ENCODE results near the gene CCNJ.
"Not testable (repeated sequence)": the region's sequence is repeated elsewhere in the genome, so short reads cannot be mapped to it uniquely, and the experiment has no call there.

The CCNJ gene

GRCh38 chr10:96043033-96043892 is at the start of gene CCNJ:
Gene CCNJ (plus strand): TSS chr10:96043583. CDS start chr10:96044394, 811 bp downstream.
- peak; percentile 95 for DNase-seq

- DNase-seq, result not testable (repeated sequence)
Measured at GRCh38 chr10:95994376-95994775, 49.0 kb upstream of the CCNJ start.

GRCh38 chr10:95998255-95998784 is 45.1 kb upstream of the CCNJ start:
- DNase-seq, result no peak

GRCh38 chr10:96013956-96014355 is 29.4 kb upstream of the CCNJ start:
- DNase-seq, result no peak

- DNase-seq, result no peak
Measured at GRCh38 chr10:96014473-96015102, 28.8 kb upstream of the CCNJ start.

GRCh38 chr10:96017191-96017687 is 26.1 kb upstream of the CCNJ start:
- DNase-seq, result peak; percentile 39

- DNase-seq, result no peak
Measured at GRCh38 chr10:96021332-96021731, 22.1 kb upstream of the CCNJ start.

- no peak for DNase-seq
Measured at GRCh38 chr10:96022739-96023138, 20.6 kb upstream of the CCNJ start.

GRCh38 chr10:96023168-96023567 is 20.2 kb upstream of the CCNJ start:
- DNase-seq, result no peak

GRCh38 chr10:96025566-96025965 is 17.8 kb upstream of the CCNJ start:
- DNase-seq, result no peak

GRCh38 chr10:96034625-96035024 is 8.8 kb upstream of the CCNJ start:
- no peak for DNase-seq

- no peak for DNase-seq
Measured at GRCh38 chr10:96038476-96039387, 4.7 kb upstream of the CCNJ start.

- DNase-seq, result no peak
Measured at GRCh38 chr10:96041146-96041545, 2.2 kb upstream of the CCNJ start.

- DNase-seq, result peak; percentile 93
Measured at GRCh38 chr10:96043893-96044715, 721 bp downstream of the CCNJ start.

GRCh38 chr10:96044736-96045135 is 1.4 kb downstream of the CCNJ start:
- no peak for DNase-seq

- DNase-seq, result no peak
Measured at GRCh38 chr10:96046546-96046945, 3.2 kb downstream of the CCNJ start.

- DNase-seq, result no peak
Measured at GRCh38 chr10:96047004-96047649, 3.7 kb downstream of the CCNJ start.

GRCh38 chr10:96047925-96048324 is 4.5 kb downstream of the CCNJ start:
- DNase-seq, result not testable (repeated sequence)

GRCh38 chr10:96049340-96049739 is 6.0 kb downstream of the CCNJ start:
- no peak for DNase-seq

GRCh38 chr10:96053985-96054384 is 10.6 kb downstream of the CCNJ start:
- DNase-seq, result no peak

- DNase-seq, result no peak
Measured at GRCh38 chr10:96056787-96057186, 13.4 kb downstream of the CCNJ start.
